ENCODE data around the gene MYL5. TPM values are rescaled to one million over a fixed set of nuclear protein-coding genes. Genes with fewer than 3 reads are reported as not detected.

MYL5 gene
- total RNA-seq, 1 experiment from 2014 or later, result 8.5 TPM

DNA sequence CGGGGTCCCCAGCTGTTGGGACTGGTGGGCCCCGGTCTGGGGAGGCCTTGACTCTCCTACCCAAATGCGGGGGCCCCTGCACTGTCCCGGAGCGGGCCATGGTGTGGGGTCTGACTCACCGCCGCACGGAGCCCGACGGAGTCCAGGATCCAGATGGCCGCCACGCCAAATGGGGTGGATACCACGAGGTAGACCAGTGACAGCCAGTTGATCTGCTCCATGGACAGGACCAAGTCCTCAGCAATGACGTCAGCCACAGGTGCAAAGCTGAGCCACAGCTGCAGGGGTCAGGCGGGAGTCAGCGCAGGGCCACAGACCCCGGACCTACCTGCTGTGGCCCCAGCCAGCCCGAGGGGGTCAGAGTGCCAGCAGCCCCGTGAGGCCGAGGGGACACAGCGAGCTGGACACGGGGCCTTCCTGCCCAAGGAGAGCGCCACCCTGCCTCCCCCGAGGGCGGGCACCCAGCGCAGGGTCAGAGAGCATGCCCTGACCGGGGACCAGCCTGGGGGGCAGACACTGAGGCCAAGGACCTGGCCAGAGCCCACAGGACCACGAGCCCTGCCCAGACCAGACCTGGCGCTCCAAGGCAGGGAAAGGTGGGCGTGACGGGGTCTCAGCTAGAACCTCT, 12.2 kb downstream of the MYL5 start:
- CTCF ChIA-PET, result no interaction called here
- no TSS peak for BruUV-seq (replicated peaks)

DNA sequence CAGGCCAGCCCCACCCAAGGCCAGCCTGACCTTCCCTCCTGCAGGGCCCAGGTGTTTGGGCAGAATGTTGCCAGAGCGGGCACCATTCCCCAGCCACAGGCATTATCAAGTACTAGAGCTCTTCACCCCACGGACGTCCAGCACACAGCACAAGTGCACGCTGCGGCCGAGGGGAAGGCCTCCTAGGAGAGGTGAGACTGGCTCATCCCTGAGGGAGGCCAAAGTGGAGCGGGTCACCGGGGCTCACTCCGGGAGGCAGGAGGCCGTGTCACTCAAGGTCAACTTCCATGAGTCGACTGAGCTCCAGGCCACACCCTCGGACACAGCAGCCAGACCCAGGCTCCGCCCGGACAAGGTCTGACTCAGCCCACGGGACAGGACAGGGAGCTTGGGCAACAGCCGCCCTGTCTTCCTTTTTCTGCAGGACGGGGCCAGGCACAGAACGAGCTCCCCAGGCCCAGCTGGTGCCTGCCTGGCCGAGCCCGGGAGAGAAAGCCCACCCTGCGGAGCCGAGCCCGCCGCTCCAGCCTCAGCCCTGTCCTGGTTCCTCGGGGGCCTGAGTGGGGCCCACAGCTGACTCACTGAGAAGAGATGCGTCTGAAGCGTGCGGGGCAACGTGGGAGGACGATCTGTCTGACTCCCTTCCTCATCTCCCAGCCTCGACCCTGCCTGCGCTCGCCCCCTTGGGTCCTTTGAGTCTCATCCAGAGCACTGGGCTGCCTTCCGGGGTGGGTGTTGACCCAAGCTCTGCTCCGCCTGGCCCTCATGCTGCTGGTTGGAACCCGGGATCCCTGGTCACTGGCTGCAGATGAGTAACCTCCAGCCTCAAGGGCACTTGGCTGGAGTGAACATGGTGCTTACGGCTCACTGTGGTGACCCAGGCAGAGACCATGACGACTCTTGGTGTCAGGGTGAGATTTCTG, 13.0 kb downstream of the MYL5 start:
- BruUV-seq (replicated peaks), result no TSS peak
- CTCF ChIA-PET, result no interaction called here
- H3K4me1 Mint-ChIP-seq (ENCODE audit: low read depth, unreplicated experiment), result peaks cover 7% of the 10 kb centered on the region

More for the DNA sequence above, 12.2 kb downstream of the MYL5 start:
- TF ChIP-seq, protein P1, sequence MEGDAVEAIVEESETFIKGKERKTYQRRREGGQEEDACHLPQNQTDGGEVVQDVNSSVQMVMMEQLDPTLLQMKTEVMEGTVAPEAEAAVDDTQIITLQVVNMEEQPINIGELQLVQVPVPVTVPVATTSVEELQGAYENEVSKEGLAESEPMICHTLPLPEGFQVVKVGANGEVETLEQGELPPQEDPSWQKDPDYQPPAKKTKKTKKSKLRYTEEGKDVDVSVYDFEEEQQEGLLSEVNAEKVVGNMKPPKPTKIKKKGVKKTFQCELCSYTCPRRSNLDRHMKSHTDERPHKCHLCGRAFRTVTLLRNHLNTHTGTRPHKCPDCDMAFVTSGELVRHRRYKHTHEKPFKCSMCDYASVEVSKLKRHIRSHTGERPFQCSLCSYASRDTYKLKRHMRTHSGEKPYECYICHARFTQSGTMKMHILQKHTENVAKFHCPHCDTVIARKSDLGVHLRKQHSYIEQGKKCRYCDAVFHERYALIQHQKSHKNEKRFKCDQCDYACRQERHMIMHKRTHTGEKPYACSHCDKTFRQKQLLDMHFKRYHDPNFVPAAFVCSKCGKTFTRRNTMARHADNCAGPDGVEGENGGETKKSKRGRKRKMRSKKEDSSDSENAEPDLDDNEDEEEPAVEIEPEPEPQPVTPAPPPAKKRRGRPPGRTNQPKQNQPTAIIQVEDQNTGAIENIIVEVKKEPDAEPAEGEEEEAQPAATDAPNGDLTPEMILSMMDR (IDR thresholded peaks at IDR 0.05; ENCODE audit: unreplicated experiment), result no peak
- no peak for DNase-seq
- H3K36me3 Mint-ChIP-seq (ENCODE audit: insufficient read depth, unreplicated experiment), result peaks cover 10% of the 10 kb centered on the region
- H3K4me3 Mint-ChIP-seq (ENCODE audit: low read depth, unreplicated experiment), result no peak overlapping the region
- H3K27ac Mint-ChIP-seq (ENCODE audit: unreplicated experiment), result no peak overlapping the region
- H3K9me3 Mint-ChIP-seq (ENCODE audit: low read depth, unreplicated experiment), result no peaks in the 10 kb centered on the region
- H3K4me1 Mint-ChIP-seq (ENCODE audit: low read depth, unreplicated experiment), result peaks cover 7% of the 10 kb centered on the region
- no peaks in the 10 kb centered on the region for H3K27me3 Mint-ChIP-seq (ENCODE audit: unreplicated experiment)
- intact Hi-C loops (cut with micrococcal nuclease; ENCODE audit: unreplicated experiment), result no loop called here

DNA sequence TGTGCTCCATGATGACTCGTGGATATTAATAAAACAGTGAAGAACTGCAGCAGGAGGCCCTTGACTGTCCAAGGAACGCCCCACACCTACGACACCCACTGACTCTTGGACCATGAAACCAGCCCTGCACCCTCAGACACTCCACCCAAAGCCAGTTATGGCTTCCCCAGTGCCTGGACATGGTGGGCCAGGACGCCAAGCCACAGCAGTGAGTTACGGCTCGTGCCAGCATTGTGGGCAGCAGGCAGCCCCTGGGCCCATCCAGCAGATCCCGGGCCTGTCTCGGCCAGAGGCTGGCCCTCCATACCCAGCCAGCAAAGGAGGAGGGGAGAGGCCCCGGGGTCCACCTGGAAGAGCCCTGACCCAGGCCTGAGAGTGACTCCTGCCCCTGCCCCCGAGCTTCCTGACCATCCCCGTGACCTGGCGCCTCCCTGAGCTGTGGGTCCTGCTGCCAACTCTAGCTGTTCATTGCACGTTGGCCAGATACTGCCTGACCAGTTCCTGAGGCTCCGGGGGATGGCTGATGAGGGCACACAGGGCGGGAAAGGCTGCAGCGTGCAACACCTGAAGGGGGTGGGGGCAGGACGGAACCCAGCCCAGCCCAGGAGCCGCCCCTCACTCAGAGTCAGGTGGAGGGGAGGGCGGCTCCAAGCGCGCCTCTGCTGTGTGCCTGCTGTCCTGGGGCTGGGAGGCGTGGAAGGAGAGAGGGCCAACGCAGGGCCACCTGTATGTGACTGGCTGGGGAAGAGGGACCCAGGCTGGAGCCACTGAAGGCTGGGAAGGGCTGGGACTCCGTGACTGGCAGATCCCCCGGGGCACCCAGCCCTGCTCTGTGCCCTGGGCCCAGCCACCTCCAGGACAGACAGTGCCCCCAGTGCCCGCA, 13.9 kb downstream of the MYL5 start:
- intact Hi-C loops (cut with micrococcal nuclease; ENCODE audit: unreplicated experiment), result no loop called here
- Mint-ChIP-seq H3K27me3 (ENCODE audit: unreplicated experiment) (no peaks in the 10 kb centered on the region), H3K36me3 (ENCODE audit: insufficient read depth, unreplicated experiment) (peaks cover 5% of the 10 kb centered on the region), H3K27ac (ENCODE audit: unreplicated experiment) (no peak overlapping the region), H3K4me1 (ENCODE audit: low read depth, unreplicated experiment) (peaks cover 7% of the 10 kb centered on the region), H3K9me3 (ENCODE audit: low read depth, unreplicated experiment) (no peaks in the 10 kb centered on the region), H3K4me3 (ENCODE audit: low read depth, unreplicated experiment) (peak overlapping the region; percentile 17)
- no peak for DNase-seq
- no TSS peak for BruUV-seq (replicated peaks)
- CTCF ChIA-PET, result no interaction called here
- TF ChIP-seq, protein P1 (IDR thresholded peaks at IDR 0.05; ENCODE audit: unreplicated experiment), result no peak

More for the DNA sequence above, 13.0 kb downstream of the MYL5 start:
- intact Hi-C loops (cut with micrococcal nuclease; ENCODE audit: unreplicated experiment), result no loop called here
- no peaks in the 10 kb centered on the region for H3K9me3 Mint-ChIP-seq (ENCODE audit: low read depth, unreplicated experiment)
- H3K27me3 Mint-ChIP-seq (ENCODE audit: unreplicated experiment), result no peaks in the 10 kb centered on the region
- no peak overlapping the region for H3K27ac Mint-ChIP-seq (ENCODE audit: unreplicated experiment)
- peak overlapping the region; percentile 17 for H3K4me3 Mint-ChIP-seq (ENCODE audit: low read depth, unreplicated experiment)
- peak; percentile 77 for DNase-seq
- peaks cover 5% of the 10 kb centered on the region for H3K36me3 Mint-ChIP-seq (ENCODE audit: insufficient read depth, unreplicated experiment)
- TF ChIP-seq, protein P1 (IDR thresholded peaks at IDR 0.05; ENCODE audit: unreplicated experiment), result no peak

Data from Calu3 (cell line).